AG20443 (cell line): ENCODE results near the gene NMNAT1.
"Not testable (repeated sequence)": the region's sequence is repeated elsewhere in the genome, so short reads cannot be mapped to it uniquely, and the experiment has no call there.

Source experiments
- DNase-seq: peaks from one replicate; pipeline ENCODE4 v3.0.0; 2012; ENCODE audit warnings: low spot score, mixed read lengths

The NMNAT1 gene

GRCh38 chr1:9920606-9921005 is 22.7 kb upstream of the NMNAT1 start:
- no peak for DNase-seq

- no peak for DNase-seq
Measured at GRCh38 chr1:9922342-9922741, 20.9 kb upstream of the NMNAT1 start.

GRCh38 chr1:9927259-9927658 is 16.0 kb upstream of the NMNAT1 start:
- DNase-seq = no peak

- no peak for DNase-seq
Measured at GRCh38 chr1:9929431-9930385, 13.6 kb upstream of the NMNAT1 start.

- peak; percentile 67 for DNase-seq
Measured at GRCh38 chr1:9942399-9942938, 806 bp upstream of the NMNAT1 start.

GRCh38 chr1:9946315-9946714 is 3.0 kb downstream of the NMNAT1 start:
- no peak for DNase-seq

- no peak for DNase-seq
Measured at GRCh38 chr1:9957726-9958125, 14.5 kb downstream of the NMNAT1 start.

GRCh38 chr1:9960011-9960410 is 16.7 kb downstream of the NMNAT1 start:
- no peak for DNase-seq

GRCh38 chr1:9960706-9961562 is 17.7 kb downstream of the NMNAT1 start:
- DNase-seq = no peak

- DNase-seq = no peak
Measured at GRCh38 chr1:9984253-9984652, 41.0 kb downstream of the NMNAT1 start.

GRCh38 chr1:9985001-9985400 is 41.7 kb downstream of the NMNAT1 start:
- no peak for DNase-seq

- no peak for DNase-seq
Measured at GRCh38 chr1:9989773-9990172, 46.5 kb downstream of the NMNAT1 start.

GRCh38 chr1:9990944-9991343 is 47.7 kb downstream of the NMNAT1 start:
- DNase-seq = no peak

- DNase-seq = no peak
Measured at GRCh38 chr1:9992910-9993309, 49.6 kb downstream of the NMNAT1 start.

- DNase-seq = no peak
Measured at GRCh38 chr1:9993561-9994075, 50.3 kb downstream of the NMNAT1 start.

- peak; percentile 53 for DNase-seq
Measured at GRCh38 chr1:9996624-9997582, 53.6 kb downstream of the NMNAT1 start, which contains the start of gene RBP7. Gene RBP7 (plus strand): TSS chr1:9997228. CDS start chr1:9997259, 31 bp downstream.

GRCh38 chr1:10001016-10001665 is 57.9 kb downstream of the NMNAT1 start:
- no peak for DNase-seq

- DNase-seq = not testable (repeated sequence)
Measured at GRCh38 chr1:10005248-10005647, 62.0 kb downstream of the NMNAT1 start.

- DNase-seq = no peak
Measured at GRCh38 chr1:10007169-10007568, 63.9 kb downstream of the NMNAT1 start.

GRCh38 chr1:10014016-10014415 is 70.7 kb downstream of the NMNAT1 start:
- no peak for DNase-seq

- DNase-seq = no peak
Measured at GRCh38 chr1:10019561-10019960, 76.3 kb downstream of the NMNAT1 start.
